Measurements from ENCODE around the gene JCAD.
"Not testable (repeated sequence)": the region's sequence is repeated elsewhere in the genome, so short reads cannot be mapped to it uniquely, and the experiment has no call there.

JCAD gene

GRCh38 chr10:29982997-29983648 is 76.3 kb downstream of the JCAD start:
- DNase-seq (ENCODE audit: low spot score), result no peak

- no peak for DNase-seq (ENCODE audit: low spot score)
Observed at GRCh38 chr10:29981510-29981909, 77.9 kb downstream of the JCAD start.

- no peak for DNase-seq (ENCODE audit: low spot score)
Observed at GRCh38 chr10:29980084-29980483, 79.3 kb downstream of the JCAD start.

- not testable (repeated sequence) for DNase-seq (ENCODE audit: low spot score)
Observed at GRCh38 chr10:29979421-29979779, 80.0 kb downstream of the JCAD start.

- DNase-seq (ENCODE audit: low spot score), result no peak
Observed at GRCh38 chr10:29977171-29977570, 82.2 kb downstream of the JCAD start.

GRCh38 chr10:29976134-29976533 is 83.3 kb downstream of the JCAD start:
- DNase-seq (ENCODE audit: low spot score), result no peak

GRCh38 chr10:29974773-29975172 is 84.6 kb downstream of the JCAD start:
- DNase-seq (ENCODE audit: low spot score), result no peak

GRCh38 chr10:29973921-29974320 is 85.5 kb downstream of the JCAD start:
- no peak for DNase-seq (ENCODE audit: low spot score)

- DNase-seq (ENCODE audit: low spot score), result no peak
Observed at GRCh38 chr10:29970576-29970975, 88.8 kb downstream of the JCAD start.

- no peak for DNase-seq (ENCODE audit: low spot score)
Observed at GRCh38 chr10:29970012-29970396, 89.4 kb downstream of the JCAD start.

- no peak for DNase-seq (ENCODE audit: low spot score)
Observed at GRCh38 chr10:29969255-29970011, 90.0 kb downstream of the JCAD start.

- DNase-seq (ENCODE audit: low spot score), result no peak
Observed at GRCh38 chr10:29968585-29968984, 90.8 kb downstream of the JCAD start.

- DNase-seq (ENCODE audit: low spot score), result no peak
Observed at GRCh38 chr10:29966269-29966668, 93.1 kb downstream of the JCAD start.
